ENCODE measurements around the gene JAG2. TPM values are rescaled to one million over a fixed set of nuclear protein-coding genes. Genes with fewer than 3 reads are reported as not detected.
A peak's percentile ranks its signal among the peaks of the same experiment; 100 is the strongest.

Gene JAG2
- total RNA-seq, 1 donor from 2014 or later, result 7.5 TPM

DNA sequence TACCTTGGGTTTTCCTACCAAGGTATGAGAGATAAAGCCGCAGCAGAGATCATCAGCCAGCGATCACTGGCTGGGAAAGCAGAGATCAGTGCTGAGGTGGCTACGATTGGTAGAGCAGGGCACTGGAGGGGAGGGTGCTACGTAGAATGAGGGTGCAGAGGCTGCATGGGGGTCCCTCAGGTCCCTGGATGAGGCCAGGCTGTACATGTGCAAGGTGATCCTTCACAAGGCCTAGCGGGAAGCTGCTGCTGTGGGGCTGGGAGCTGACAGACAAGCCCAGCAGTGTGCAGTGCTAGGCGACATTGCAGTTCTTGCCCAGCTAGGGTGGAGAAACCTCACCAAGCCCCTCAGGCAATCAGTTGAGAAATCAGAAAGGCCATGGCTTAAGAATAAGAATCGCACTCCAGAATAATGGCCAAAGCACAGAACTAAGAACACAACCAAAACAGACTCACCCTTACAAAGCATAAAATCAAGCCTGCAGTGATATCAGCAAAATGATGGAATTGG, 66.2 kb downstream of the JAG2 start:
- Mint-ChIP-seq H3K4me1 (ENCODE audit: unreplicated experiment) (no peaks in the 10 kb centered on the region), H3K27ac (ENCODE audit: unreplicated experiment) (no peak overlapping the region), H3K4me3 (ENCODE audit: unreplicated experiment) (no peak overlapping the region), H3K9me3 (ENCODE audit: unreplicated experiment) (peaks cover 20% of the 10 kb centered on the region), H3K36me3 (ENCODE audit: unreplicated experiment) (peaks cover 5% of the 10 kb centered on the region), H3K27me3 (ENCODE audit: unreplicated experiment) (peaks cover 64% of the 10 kb centered on the region)
- no peak for DNase-seq (ENCODE audit: extremely low spot score, unreplicated experiment)
- TF ChIP-seq, protein P1, sequence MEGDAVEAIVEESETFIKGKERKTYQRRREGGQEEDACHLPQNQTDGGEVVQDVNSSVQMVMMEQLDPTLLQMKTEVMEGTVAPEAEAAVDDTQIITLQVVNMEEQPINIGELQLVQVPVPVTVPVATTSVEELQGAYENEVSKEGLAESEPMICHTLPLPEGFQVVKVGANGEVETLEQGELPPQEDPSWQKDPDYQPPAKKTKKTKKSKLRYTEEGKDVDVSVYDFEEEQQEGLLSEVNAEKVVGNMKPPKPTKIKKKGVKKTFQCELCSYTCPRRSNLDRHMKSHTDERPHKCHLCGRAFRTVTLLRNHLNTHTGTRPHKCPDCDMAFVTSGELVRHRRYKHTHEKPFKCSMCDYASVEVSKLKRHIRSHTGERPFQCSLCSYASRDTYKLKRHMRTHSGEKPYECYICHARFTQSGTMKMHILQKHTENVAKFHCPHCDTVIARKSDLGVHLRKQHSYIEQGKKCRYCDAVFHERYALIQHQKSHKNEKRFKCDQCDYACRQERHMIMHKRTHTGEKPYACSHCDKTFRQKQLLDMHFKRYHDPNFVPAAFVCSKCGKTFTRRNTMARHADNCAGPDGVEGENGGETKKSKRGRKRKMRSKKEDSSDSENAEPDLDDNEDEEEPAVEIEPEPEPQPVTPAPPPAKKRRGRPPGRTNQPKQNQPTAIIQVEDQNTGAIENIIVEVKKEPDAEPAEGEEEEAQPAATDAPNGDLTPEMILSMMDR (IDR thresholded peaks at IDR 0.05), result no peak

DNA sequence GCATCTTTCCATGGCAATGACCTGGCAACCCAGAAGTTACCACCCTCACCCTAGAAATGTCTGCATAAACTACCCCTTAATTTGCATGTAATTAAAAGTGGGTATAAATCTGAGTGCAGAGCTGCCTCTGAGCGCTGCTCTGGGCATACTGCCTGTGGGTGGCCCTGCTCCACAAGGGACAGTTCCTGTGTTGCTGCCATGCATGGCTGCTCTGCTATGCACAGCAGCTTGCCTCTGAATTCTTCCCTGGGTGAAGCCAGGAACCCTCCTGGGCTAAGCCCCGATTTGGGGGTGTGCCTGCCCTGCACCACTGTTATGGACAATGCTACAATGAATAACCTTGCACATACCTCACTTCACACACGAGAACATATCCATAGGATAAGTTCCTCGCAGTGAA, 67.7 kb downstream of the JAG2 start:
- TF ChIP-seq, protein P1 (IDR thresholded peaks at IDR 0.05), result no peak
- Mint-ChIP-seq H3K27me3 (ENCODE audit: unreplicated experiment) (peaks cover 50% of the 10 kb centered on the region), H3K9me3 (ENCODE audit: unreplicated experiment) (peaks cover 20% of the 10 kb centered on the region), H3K4me1 (ENCODE audit: unreplicated experiment) (no peaks in the 10 kb centered on the region), H3K27ac (ENCODE audit: unreplicated experiment) (no peak overlapping the region), H3K4me3 (ENCODE audit: unreplicated experiment) (no peak overlapping the region), H3K36me3 (ENCODE audit: unreplicated experiment) (peaks cover 5% of the 10 kb centered on the region)
- no peak for DNase-seq (ENCODE audit: extremely low spot score, unreplicated experiment)

DNA sequence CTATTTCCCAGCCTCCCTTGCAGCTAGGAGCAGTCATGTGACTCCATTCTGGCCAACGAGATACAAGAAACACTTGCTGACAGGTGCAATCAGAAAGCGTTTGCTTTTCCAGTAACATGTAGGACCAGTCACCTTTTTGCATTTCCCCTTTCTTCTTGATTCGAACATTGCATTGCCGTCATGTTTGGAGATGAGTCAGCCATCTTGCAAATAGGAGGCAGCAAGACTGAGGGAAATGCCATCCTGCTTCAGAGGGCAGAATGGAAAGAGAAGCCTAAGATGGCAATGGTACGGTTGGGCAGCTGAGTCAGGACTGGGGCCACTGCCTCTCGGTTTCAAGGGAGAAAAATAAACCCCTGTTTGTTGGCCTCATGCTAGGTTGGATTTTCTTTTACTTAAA, 68.8 kb downstream of the JAG2 start:
- H3K27me3 Mint-ChIP-seq (ENCODE audit: unreplicated experiment), result peaks cover 42% of the 10 kb centered on the region
- no peak overlapping the region for H3K27ac Mint-ChIP-seq (ENCODE audit: unreplicated experiment)
- H3K4me1 Mint-ChIP-seq (ENCODE audit: unreplicated experiment), result no peaks in the 10 kb centered on the region
- DNase-seq (ENCODE audit: extremely low spot score, unreplicated experiment), result no peak
- TF ChIP-seq, protein P1 (IDR thresholded peaks at IDR 0.05), result no peak
- H3K4me3 Mint-ChIP-seq (ENCODE audit: unreplicated experiment), result no peak overlapping the region
- H3K36me3 Mint-ChIP-seq (ENCODE audit: unreplicated experiment), result peaks cover 5% of the 10 kb centered on the region
- H3K9me3 Mint-ChIP-seq (ENCODE audit: unreplicated experiment), result peaks cover 20% of the 10 kb centered on the region

DNA sequence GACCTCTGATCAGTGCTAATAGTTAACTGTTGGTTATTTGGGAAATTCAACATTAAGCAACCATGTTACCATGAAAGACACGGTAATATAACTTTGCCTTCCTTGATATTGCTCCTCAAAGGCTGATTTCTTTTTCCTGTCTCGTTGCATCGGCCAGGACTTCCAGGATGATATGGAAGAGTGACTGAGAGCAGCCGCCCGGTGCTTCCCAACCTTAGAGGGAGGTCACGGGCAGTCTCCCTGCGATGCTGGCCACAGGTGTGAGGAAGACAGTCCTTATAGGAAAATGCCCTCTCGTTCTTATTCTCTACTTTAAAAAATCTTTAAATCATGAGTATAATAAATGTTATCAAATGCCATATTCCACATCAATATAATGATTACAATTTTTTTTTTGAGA, 70.3 kb downstream of the JAG2 start:
- Mint-ChIP-seq H3K4me1 (ENCODE audit: unreplicated experiment) (peaks cover 8% of the 10 kb centered on the region), H3K9me3 (ENCODE audit: unreplicated experiment) (peaks cover 13% of the 10 kb centered on the region), H3K27ac (ENCODE audit: unreplicated experiment) (no peak overlapping the region), H3K4me3 (ENCODE audit: unreplicated experiment) (no peak overlapping the region), H3K27me3 (ENCODE audit: unreplicated experiment) (peaks cover 30% of the 10 kb centered on the region), H3K36me3 (ENCODE audit: unreplicated experiment) (no peaks in the 10 kb centered on the region)
- peak; percentile 53 for DNase-seq (ENCODE audit: extremely low spot score, unreplicated experiment)
- TF ChIP-seq, protein P1 (IDR thresholded peaks at IDR 0.05), result no peak

DNA sequence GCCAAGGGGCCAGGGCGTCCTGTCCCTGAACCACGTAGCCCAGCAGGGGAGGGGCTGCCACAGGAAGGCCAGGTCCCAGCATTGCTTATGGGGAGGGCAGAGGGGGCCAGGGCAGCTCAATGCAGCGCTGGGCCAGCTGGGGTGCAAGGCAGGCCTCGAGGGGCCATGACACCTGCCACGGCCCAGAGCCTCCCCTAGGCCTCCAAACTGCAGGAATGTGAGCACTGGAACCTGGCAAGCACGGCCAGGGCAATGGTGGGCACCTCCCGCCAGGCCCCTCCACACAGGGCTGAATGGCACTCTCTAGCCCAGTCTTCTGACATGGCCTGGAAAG, 70.8 kb downstream of the JAG2 start:
- peaks cover 24% of the 10 kb centered on the region for H3K27me3 Mint-ChIP-seq (ENCODE audit: unreplicated experiment)
- no peak overlapping the region for H3K4me3 Mint-ChIP-seq (ENCODE audit: unreplicated experiment)
- TF ChIP-seq, protein P1 (IDR thresholded peaks at IDR 0.05), result no peak
- H3K9me3 Mint-ChIP-seq (ENCODE audit: unreplicated experiment), result peaks cover 13% of the 10 kb centered on the region
- peaks cover 10% of the 10 kb centered on the region for H3K4me1 Mint-ChIP-seq (ENCODE audit: unreplicated experiment)
- peak; percentile 62 for DNase-seq (ENCODE audit: extremely low spot score, unreplicated experiment)
- H3K36me3 Mint-ChIP-seq (ENCODE audit: unreplicated experiment), result no peaks in the 10 kb centered on the region
- no peak overlapping the region for H3K27ac Mint-ChIP-seq (ENCODE audit: unreplicated experiment)

Data from osteocyte (in vitro differentiated cells).